ENCODE results near the gene SPATA31E1.
"Not testable (repeated sequence)": the region's sequence is repeated elsewhere in the genome, so short reads cannot be mapped to it uniquely, and the experiment has no call there.

Gene SPATA31E1

GRCh38 chr9:87919013-87919412, 36.3 kb downstream of the SPATA31E1 start:
- DNase-seq (ENCODE audit: low read depth in 2 of 3, low spot score in 2 of 3): not testable (repeated sequence)

DNA sequence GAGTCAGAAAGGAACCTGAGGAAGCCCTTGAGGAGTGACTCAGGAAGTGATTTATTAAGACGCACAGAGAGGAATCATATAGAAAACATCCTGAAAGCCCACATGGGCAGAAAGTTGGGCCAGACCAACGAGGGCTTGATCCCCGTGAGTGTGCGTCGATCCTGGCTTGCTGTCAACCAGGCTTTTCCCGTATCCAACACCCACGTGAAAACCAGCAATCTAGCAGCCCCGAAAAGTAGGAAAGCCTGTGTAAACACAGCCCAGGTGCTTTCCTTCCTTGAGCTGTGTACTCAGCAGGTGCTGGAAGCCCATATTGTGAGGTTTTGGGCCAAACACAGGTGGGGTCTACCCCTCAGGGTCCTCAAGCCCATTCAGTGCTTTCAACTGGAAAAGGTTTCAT, 38.9 kb downstream of the SPATA31E1 start:
- DNase-seq (ENCODE audit: low read depth in 2 of 3, low spot score in 2 of 3): not testable (repeated sequence)

- not testable (repeated sequence) for DNase-seq (ENCODE audit: low read depth in 2 of 3, low spot score in 2 of 3)
These were observed 40.3 kb downstream of the SPATA31E1 start for GRCh38 chr9:87923012-87923411.

DNA sequence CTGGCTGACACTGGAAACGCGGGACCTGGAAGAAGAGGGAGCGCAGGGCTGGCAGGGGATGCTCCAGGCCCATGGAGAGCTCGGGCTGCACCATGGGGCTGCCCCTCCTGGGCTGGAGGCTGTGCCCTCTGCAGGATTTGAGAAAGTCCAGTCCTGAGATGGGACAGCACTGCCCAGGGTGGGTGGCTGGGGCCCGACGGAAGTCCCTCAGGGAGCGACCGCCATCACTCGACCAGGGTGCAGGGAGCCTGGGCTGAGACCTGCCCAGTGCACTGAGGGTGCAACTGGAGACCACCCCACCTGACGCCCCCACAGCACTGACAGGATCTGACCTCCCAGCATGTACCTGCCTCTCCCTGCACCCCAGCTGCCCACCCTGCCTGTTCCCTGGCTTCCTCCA, 42.2 kb downstream of the SPATA31E1 start:
- DNase-seq (ENCODE audit: low read depth in 2 of 3, low spot score in 2 of 3): not testable (repeated sequence)

GRCh38 chr9:87929152-87929551, 46.5 kb downstream of the SPATA31E1 start:
- DNase-seq (ENCODE audit: low read depth in 2 of 3, low spot score in 2 of 3): not testable (repeated sequence)

- not testable (repeated sequence) for DNase-seq (ENCODE audit: low read depth in 2 of 3, low spot score in 2 of 3)
These were observed 51.8 kb downstream of the SPATA31E1 start for GRCh38 chr9:87934444-87934843.

- DNase-seq (ENCODE audit: low read depth in 2 of 3, low spot score in 2 of 3): not testable (repeated sequence)
These were observed 54.7 kb downstream of the SPATA31E1 start for GRCh38 chr9:87937352-87937751.

GRCh38 chr9:87937918-87938317, 55.2 kb downstream of the SPATA31E1 start:
- DNase-seq (ENCODE audit: low read depth in 2 of 3, low spot score in 2 of 3): not testable (repeated sequence)

DNA sequence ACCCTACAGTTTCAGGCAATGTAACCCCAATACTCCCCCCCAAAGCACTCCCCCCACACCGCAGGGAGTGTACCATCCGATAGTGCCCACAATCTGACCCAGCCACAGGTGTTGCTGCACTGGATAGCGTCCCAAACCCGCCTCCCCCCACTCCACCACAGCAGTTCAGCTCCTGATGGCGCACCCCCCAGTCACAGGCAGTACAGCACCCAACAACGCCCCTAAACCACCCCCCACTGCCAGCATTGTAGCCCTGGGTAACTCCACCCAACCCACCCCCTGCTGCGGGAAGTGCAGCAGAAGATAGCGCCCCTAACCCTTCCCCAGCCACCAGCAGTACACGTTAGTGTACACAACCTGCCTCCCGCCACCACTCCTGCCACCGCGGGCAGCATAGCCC, 55.7 kb downstream of the SPATA31E1 start:
- DNase-seq (ENCODE audit: low read depth in 2 of 3, low spot score in 2 of 3): not testable (repeated sequence)

All from activated CD8-positive, alpha-beta memory T cell treated with anti-CD3 and anti-CD28 coated beads for 48 hours (primary cell).